D721Med (cell line): ENCODE data around the gene GRK3.
"Not testable (repeated sequence)": the region's sequence is repeated elsewhere in the genome, so short reads cannot be mapped to it uniquely, and the experiment has no call there.

Source experiments
- DNase-seq: peaks from one replicate; pipeline ENCODE4 v3.0.0; 2011; ENCODE audit warnings: low spot score; ENCODE audit not compliant: insufficient read length
- FAIRE-seq: peaks from 2 replicates; lab custom pipeline; 2011; peaks lifted over from hg19 to GRCh38; lab: Jason Lieb, UNC
- CTCF ChIP-seq: IDR thresholded peaks from 2 replicates; pipeline ENCODE4 v1.5.1; 2012; ENCODE audit warnings: mild to moderate bottlenecking, control low read depth; ENCODE audit not compliant: insufficient read depth; ENCODE audit errors: missing control alignments

Gene GRK3

GRCh38 chr22:25564979-25565677 is 653 bp downstream of the GRK3 start:
- FAIRE-seq, result no peak
- DNase-seq, result no peak
- TF ChIP-seq CTCF, result no peak

DNA sequence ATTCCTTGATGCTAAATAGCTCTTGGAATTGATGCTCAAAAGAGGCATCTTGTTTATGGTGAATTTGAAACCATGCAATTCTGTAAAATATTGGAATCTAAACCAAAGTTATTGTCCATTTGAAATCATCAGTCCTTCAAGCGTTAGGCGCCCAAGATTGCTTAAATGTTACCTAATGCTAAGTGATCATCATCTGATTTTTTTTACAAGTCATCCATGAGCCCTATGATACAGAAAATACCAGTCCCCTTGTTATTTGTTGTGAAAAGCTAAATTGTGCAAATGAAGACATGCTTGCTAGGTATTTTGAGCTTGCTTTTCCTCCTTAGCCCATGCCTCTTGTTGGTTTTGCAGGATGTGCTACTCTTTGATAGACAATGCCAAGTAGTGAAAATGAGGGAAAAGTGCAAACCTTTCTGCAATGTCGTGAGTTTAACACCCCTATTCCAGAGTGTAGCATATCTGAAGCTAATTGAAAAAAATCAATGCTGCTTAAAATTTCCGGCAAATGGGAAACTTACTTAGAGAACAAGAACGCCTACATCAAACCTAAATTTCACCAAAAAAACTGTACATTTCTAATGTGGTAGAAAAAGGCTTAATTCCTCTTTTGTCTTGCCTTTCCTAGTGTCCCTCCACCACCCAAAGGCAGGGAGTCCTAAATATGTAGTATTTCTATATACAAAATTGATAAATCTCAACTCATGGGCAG is 1.9 kb downstream of the GRK3 start:
- TF ChIP-seq CTCF, result no peak
- DNase-seq, result no peak
- FAIRE-seq, result peak; percentile 81

DNA sequence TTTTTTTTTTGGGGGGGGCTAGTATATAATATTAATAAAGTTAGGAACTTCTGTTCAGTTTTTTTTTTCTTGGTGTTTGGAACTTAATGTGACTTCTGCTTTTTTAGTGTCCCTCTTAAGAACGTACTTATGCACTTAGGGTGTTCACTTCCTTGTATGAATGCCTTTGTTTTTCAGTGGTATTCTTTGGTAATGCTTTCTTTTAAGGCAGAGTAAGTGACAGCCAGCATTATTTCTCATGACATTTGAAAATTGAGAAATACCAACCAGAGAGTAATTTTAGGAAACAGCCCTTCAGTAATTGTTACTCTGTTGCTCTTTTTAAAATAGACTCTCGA is 2.4 kb downstream of the GRK3 start:
- TF ChIP-seq CTCF, result no peak
- DNase-seq (no peak), FAIRE-seq (no peak)

- FAIRE-seq (peak; percentile 92), DNase-seq (no peak)
- TF ChIP-seq CTCF, result peak; percentile 9
Measured at GRCh38 chr22:25567251-25567675, 2.8 kb downstream of the GRK3 start.

- not testable (repeated sequence) for FAIRE-seq, DNase-seq
Measured at GRCh38 chr22:25568066-25568465, 3.6 kb downstream of the GRK3 start.

- FAIRE-seq, result no peak
- TF ChIP-seq CTCF, result no peak
- DNase-seq, result no peak
Measured at GRCh38 chr22:25569361-25569760, 4.9 kb downstream of the GRK3 start.

GRCh38 chr22:25569983-25570382 is 5.5 kb downstream of the GRK3 start:
- no peak for FAIRE-seq
- no peak for TF ChIP-seq CTCF
- no peak for DNase-seq
